K562 (cell line): Measurements from ENCODE around the gene MSI1. TPM values are rescaled to one million over a fixed set of nuclear protein-coding genes. Genes with fewer than 3 reads are reported as not detected.

Source experiments
- ATAC-seq: fragments of 200-7000 bp; cut with Tn5 transposase; 3 replicates; pipeline ENCODE4 v1.9.1; 2020; ENCODE audit warnings: moderate library complexity
- BruUV-seq: library from RNA; stranded (reverse); fragments of 400-500 nt; replicated peaks from 2 replicates; lab custom pipeline; 2021; lab: Mats Ljungman, UMichigan
- CTCF ChIA-PET: fragments of 300-600 bp; formaldehyde crosslinking; extraction: SDS; loops from one replicate; lab custom pipeline; 2021; ENCODE audit warnings: low intra/inter-chr PET ratio; lab: Yijun Ruan, JAX
- POLR2A ChIA-PET: fragments of 300-600, 350-650 bp; sonication (Branson Sonifier 250); formaldehyde crosslinking; extraction: SDS; loops from one replicate; lab custom pipeline; 2021; ENCODE audit warnings: antibody characterized with exemption, inconsistent platforms; lab: Yijun Ruan, JAX
- DNase-seq, 4 experiments: peaks; one replicate each; pipeline versions ENCODE4 v3.0.0 to v3.0.0-alpha.2; 2011 to 2018; ENCODE audit warnings: low spot score in 3 of 4, mixed read lengths in 3 of 4; ENCODE audit errors: extremely low read depth in 1 of 4
- FAIRE-seq: peaks from 2 replicates; lab custom pipeline; 2011; peaks lifted over from hg19 to GRCh38; lab: Jason Lieb, UNC
- H2AFZ ChIP-seq: 2 replicates; pipeline ENCODE4 v1.6.0; 2011; ENCODE audit warnings: low read depth, low read length, control low read depth, inconsistent platforms
- H3K27ac ChIP-seq: fragments of 200-600 bp; 3 replicates; pipeline ENCODE4 v1.8.0; 2011; ENCODE audit warnings: low read depth, mild to moderate bottlenecking, control low read depth, inconsistent platforms, low read length, moderate library complexity, mixed read lengths; ENCODE audit errors: extremely low read depth
- H3K27me3 ChIP-seq, 2 experiments: fragments of 300-600 bp in 1 of 2; 2 replicates in 1 of 2; 3 replicates in 1 of 2; pipeline versions ENCODE4 v1.6.0 to v1.8.0; 2011; ENCODE audit warnings: inconsistent platforms in 2 of 2, low read length in 2 of 2, mild to moderate bottlenecking in 1 of 2, mixed read lengths in 1 of 2, moderate library complexity in 1 of 2; ENCODE audit not compliant: control insufficient read depth in 2 of 2, insufficient read depth in 2 of 2
- H3K36me3 ChIP-seq: fragments of 300-600 bp; 3 replicates; pipeline ENCODE4 v1.8.0; 2011; ENCODE audit warnings: mild to moderate bottlenecking, low read length, inconsistent platforms; ENCODE audit not compliant: control insufficient read depth, insufficient read depth
- H3K4me1 ChIP-seq, 2 experiments: fragments of 200-600 bp in 1 of 2; replicated peaks in 1 of 2; 2 replicates in 1 of 2; 3 replicates in 1 of 2; pipeline versions ENCODE4 v1.5.1 to v1.8.0; 2011; ENCODE audit warnings: inconsistent platforms in 2 of 2, low read length in 2 of 2, mild to moderate bottlenecking in 1 of 2, mixed read lengths in 1 of 2, moderate library complexity in 1 of 2; ENCODE audit not compliant: control insufficient read depth in 2 of 2, insufficient read depth in 2 of 2
- H3K4me2 ChIP-seq: 2 replicates; pipeline ENCODE4 v1.6.1; 2011; ENCODE audit warnings: low read length, control low read depth, inconsistent platforms, mixed read lengths; ENCODE audit not compliant: insufficient read depth
- H3K4me3 ChIP-seq: fragments of 200-600 bp; sonication (generic), shearing (Covaris generic); 2 replicates; pipeline ENCODE4 v1.5.1; 2016; ENCODE audit warnings: control low read depth, inconsistent platforms
- H3K79me2 ChIP-seq: fragments of 200-600 bp; 3 replicates; pipeline ENCODE4 v1.8.0; 2011; ENCODE audit warnings: low read length, inconsistent platforms; ENCODE audit not compliant: control insufficient read depth, insufficient read depth
- H3K9ac ChIP-seq, 2 experiments: 2 replicates each; pipeline versions ENCODE4 v1.6.0 to v1.6.1; 2011; ENCODE audit warnings: low read depth in 2 of 2, low read length in 2 of 2, control low read depth in 1 of 2, inconsistent platforms in 1 of 2, mild to moderate bottlenecking in 1 of 2, mixed read lengths in 1 of 2; ENCODE audit not compliant: insufficient read depth in 1 of 2
- H3K9me1 ChIP-seq: one replicate; pipeline ENCODE4 v1.6.0; 2011; ENCODE audit warnings: inconsistent platforms, mild to moderate bottlenecking, low read length, moderate library complexity; ENCODE audit not compliant: control insufficient read depth, insufficient read depth
- H3K9me3 ChIP-seq: replicated peaks from 2 replicates; pipeline ENCODE4 v1.5.1; 2011; ENCODE audit warnings: low read depth, low read length, inconsistent platforms; ENCODE audit not compliant: control insufficient read depth, insufficient read depth
- H4K20me1 ChIP-seq: replicated peaks from 2 replicates; pipeline ENCODE4 v1.6.1; 2011; ENCODE audit warnings: low read length, inconsistent platforms, mixed read lengths; ENCODE audit not compliant: control insufficient read depth, insufficient read depth
- CREBBP ChIP-seq: IDR thresholded peaks from one replicate; pipeline ENCODE4 v1.6.1; 2012; ENCODE audit warnings: low read depth, mild to moderate bottlenecking, control low read depth, inconsistent platforms, low read length
- DIDO1 ChIP-seq: fragments of 450-650 bp; IDR thresholded peaks from 2 replicates; pipeline ENCODE4 v1.6.1; 2016; ENCODE audit warnings: low read depth, missing biosample characterization, missing genetic modification characterization
- MAFF ChIP-seq: IDR thresholded peaks from 2 replicates; pipeline ENCODE4 v1.6.1; 2012; ENCODE audit warnings: low read length, improper control_type of control experiment
- MGA ChIP-seq: fragments of 450-650 bp; IDR thresholded peaks from 2 replicates; pipeline ENCODE4 v1.6.1; 2016; ENCODE audit warnings: mild to moderate bottlenecking, moderate library complexity
- PCBP1 ChIP-seq: fragments of 200-400 bp; formaldehyde crosslinking; IDR thresholded peaks from 2 replicates; pipeline ENCODE4 v1.6.1; 2018; ENCODE audit warnings: mild to moderate bottlenecking, low read depth, low read length; ENCODE audit not compliant: poor library complexity, severe bottlenecking
- PRMT5 ChIP-seq: sonication (generic); formaldehyde crosslinking; IDR thresholded peaks from 2 replicates; pipeline ENCODE4 v1.5.0; 2020; ENCODE audit warnings: missing genetic modification reagents
- PURB ChIP-seq: sonication (generic); formaldehyde crosslinking; IDR thresholded peaks from 2 replicates; pipeline ENCODE4 v1.9.0; 2021; ENCODE audit warnings: low read depth, mild to moderate bottlenecking, missing genetic modification reagents
- ZBTB43 ChIP-seq: sonication (generic); formaldehyde crosslinking; IDR thresholded peaks from 2 replicates; pipeline ENCODE4 v1.8.0; 2023; ENCODE audit warnings: mild to moderate bottlenecking, missing genetic modification reagents
- ZNF695 ChIP-seq: fragments of 450-650 bp; formaldehyde crosslinking; IDR thresholded peaks from 2 replicates; pipeline ENCODE4 v1.4.0; 2020; ENCODE audit warnings: mild to moderate bottlenecking, moderate library complexity
- WGBS: fragments of 100-300 bp; shearing (Covaris generic); methylation state at CpG from one replicate; pipeline ENCODE4 v1.1.6; 2016; ENCODE audit warnings: low coverage, mixed read lengths; ENCODE audit not compliant: insufficient coverage; ENCODE audit errors: missing lambda C conversion rate; 5-methylcytosine and 5-hydroxymethylcytosine counted together
- in situ Hi-C: fragments of 300-500 bp; cut with MboI; formaldehyde crosslinking; loops from 4 replicates; pipeline ENCODE4 v1.15.0; 2018; ENCODE audit warnings: inconsistent platforms, mixed read lengths
- intact Hi-C: fragments of 100-400 bp; cut with micrococcal nuclease; formaldehyde crosslinking; loops from 2 replicates; pipeline ENCODE4 v1.14.2; 2022
- polyA plus RNA-seq, 8 experiments: library from polyadenylated mRNA; depleted of rRNA in 4 of 8; stranded (reverse) in 5 of 8; unstranded in 3 of 8; fragments of >200 nt; fragmentation: Nextera tagmentation in 2 of 8; fragmentation: Illumina TruSeq in 1 of 8; extraction: Ambion mirVana in 2 of 8; extraction: Trizol in 1 of 8; gene quantifications; 2 replicates each; pipeline versions ENCODE4 v1.2.1 to v1.2.3, GENCODE V29; 2011 to 2014; ENCODE audit warnings: inconsistent platforms in 1 of 8, missing spikeins in 1 of 8
- total RNA-seq, 7 experiments: library from RNA; depleted of rRNA in 6 of 7; stranded (reverse); fragments of >200 nt in 6 of 7; fragmentation: Illumina TruSeq in 2 of 7; extraction: Trizol in 2 of 7; gene quantifications; 2 replicates each; pipeline versions ENCODE4 v1.2.1 to v1.2.3, GENCODE V29; 2011 to 2021; ENCODE audit warnings: low replicate concordance in 1 of 7

The MSI1 gene
- total and polyA plus RNA-seq, 9 of the 15 experiments (the other 6 are each of a cell fraction or from before 2014, with no cell fraction given), result 0.16 TPM; not detected in 8

GRCh38 chr12:120367233-120367923, 1.6 kb downstream of the MSI1 start:
- Histone ChIP-seq H3K4me3 (no peak overlapping the region), H3K9me1 (peaks cover 6% of the 10 kb centered on the region), H3K9me3 (no peaks in the 10 kb centered on the region), H3K4me1 (peaks cover 0 to 19% of the 10 kb centered on the region in 2 experiments; a peak in 2 of 5 replicates), H3K4me2 (no peak overlapping the region), H3K27ac (no peak overlapping the region), H3K9ac (no peak overlapping the region), H3K79me2 (no peaks in the 10 kb centered on the region), H3K27me3 (peaks cover 50 to 77% of the 10 kb centered on the region in 2 experiments), H3K36me3 (no peaks in the 10 kb centered on the region), H2AFZ (no peak overlapping the region), H4K20me1 (peaks cover 29% of the 10 kb centered on the region)
- ATAC-seq (peak; percentile 72), FAIRE-seq (peak; percentile 77), DNase-seq (peak; percentile 37 to 54 (median 44))
- 5% methylated on average over 8 of the region's 10 CpGs for WGBS
- no TSS peak for BruUV-seq
- in situ Hi-C loops, result no loop called here
- CTCF ChIA-PET, result no interaction called here
- intact Hi-C loops, result no loop called here
- POLR2A ChIA-PET, result interaction anchor here (0.6 to 3.0 kb wide), 9 partner anchors 8 to 166 kb away, joined by 3 to 12 read pairs (median 4); partner anchors contain the start of gene RPLP0
- TF ChIP-seq PRMT5 (CRISPR knock-in tag), result no peak
- TF ChIP-seq MAFF, result no peak
- TF ChIP-seq PURB (CRISPR knock-in tag), result no peak
- TF ChIP-seq ZNF695 (CRISPR knock-in tag), result no peak
- no peak for TF ChIP-seq ZBTB43
- TF ChIP-seq MGA, result peak; percentile 4; the same call in 1 of the 2 replicates
- TF ChIP-seq PCBP1, result no peak
- peak; percentile 47; the same call in 1 of the 2 replicates for TF ChIP-seq DIDO1 (tag)
- no peak for TF ChIP-seq CREBBP
